ENCODE data around the gene TGM2.

Gene TGM2

DNA sequence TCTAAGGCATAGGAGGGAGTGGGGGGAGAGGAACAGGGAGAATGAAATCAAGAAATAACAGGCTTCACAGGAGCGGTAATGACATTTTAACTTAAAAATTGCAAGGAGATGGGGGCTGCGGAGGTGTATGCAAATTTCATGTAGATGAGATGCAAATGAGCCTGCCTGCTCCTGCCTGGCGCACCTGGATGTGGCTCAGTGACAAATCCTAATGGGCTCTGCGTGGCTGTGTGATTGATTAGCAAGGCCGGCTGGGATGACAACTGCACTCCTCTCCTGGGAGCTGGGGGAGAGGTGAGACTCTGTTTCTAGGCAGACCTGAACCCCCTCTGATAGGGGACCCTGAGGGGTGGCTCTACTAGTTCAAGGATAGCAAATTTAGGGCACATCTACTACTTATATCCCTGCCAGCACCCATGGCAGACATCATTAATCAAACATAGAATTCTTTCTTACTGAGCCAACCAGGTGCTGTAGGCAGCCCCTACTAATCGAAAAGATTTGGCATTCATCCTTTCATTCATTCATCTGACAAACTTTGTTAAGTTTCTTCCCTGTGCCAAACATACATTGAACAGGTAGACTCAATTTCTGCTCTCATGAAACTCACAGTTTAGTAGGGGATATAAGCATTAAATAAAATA is 38.4 kb upstream of the TGM2 start:
- TF ChIP-seq, protein P1, sequence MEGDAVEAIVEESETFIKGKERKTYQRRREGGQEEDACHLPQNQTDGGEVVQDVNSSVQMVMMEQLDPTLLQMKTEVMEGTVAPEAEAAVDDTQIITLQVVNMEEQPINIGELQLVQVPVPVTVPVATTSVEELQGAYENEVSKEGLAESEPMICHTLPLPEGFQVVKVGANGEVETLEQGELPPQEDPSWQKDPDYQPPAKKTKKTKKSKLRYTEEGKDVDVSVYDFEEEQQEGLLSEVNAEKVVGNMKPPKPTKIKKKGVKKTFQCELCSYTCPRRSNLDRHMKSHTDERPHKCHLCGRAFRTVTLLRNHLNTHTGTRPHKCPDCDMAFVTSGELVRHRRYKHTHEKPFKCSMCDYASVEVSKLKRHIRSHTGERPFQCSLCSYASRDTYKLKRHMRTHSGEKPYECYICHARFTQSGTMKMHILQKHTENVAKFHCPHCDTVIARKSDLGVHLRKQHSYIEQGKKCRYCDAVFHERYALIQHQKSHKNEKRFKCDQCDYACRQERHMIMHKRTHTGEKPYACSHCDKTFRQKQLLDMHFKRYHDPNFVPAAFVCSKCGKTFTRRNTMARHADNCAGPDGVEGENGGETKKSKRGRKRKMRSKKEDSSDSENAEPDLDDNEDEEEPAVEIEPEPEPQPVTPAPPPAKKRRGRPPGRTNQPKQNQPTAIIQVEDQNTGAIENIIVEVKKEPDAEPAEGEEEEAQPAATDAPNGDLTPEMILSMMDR (IDR thresholded peaks at IDR 0.05; ENCODE audit: low read depth, low read length): no peak
- no peak overlapping the region for H3K4me3 ChIP-seq (ENCODE audit: low read depth, low read length)

DNA sequence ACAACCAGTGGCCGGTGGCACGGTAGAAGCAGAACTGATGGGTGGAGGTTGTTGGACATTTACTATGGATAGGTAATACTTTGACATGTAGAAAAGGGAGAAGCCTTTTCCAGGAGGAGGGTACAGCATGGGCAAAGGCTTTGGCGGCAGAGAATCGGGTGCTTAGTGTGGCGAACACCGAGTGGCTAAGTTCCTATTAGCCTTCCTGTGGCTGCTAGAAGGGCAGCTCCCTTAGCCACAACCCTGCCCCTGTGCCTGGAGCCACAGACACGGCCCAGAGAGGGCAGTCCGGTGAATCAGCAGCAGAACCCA is 37.9 kb upstream of the TGM2 start:
- no peak overlapping the region for H3K4me3 ChIP-seq (ENCODE audit: low read depth, low read length)
- TF ChIP-seq, protein P1 (IDR thresholded peaks at IDR 0.05; ENCODE audit: low read depth, low read length): no peak

DNA sequence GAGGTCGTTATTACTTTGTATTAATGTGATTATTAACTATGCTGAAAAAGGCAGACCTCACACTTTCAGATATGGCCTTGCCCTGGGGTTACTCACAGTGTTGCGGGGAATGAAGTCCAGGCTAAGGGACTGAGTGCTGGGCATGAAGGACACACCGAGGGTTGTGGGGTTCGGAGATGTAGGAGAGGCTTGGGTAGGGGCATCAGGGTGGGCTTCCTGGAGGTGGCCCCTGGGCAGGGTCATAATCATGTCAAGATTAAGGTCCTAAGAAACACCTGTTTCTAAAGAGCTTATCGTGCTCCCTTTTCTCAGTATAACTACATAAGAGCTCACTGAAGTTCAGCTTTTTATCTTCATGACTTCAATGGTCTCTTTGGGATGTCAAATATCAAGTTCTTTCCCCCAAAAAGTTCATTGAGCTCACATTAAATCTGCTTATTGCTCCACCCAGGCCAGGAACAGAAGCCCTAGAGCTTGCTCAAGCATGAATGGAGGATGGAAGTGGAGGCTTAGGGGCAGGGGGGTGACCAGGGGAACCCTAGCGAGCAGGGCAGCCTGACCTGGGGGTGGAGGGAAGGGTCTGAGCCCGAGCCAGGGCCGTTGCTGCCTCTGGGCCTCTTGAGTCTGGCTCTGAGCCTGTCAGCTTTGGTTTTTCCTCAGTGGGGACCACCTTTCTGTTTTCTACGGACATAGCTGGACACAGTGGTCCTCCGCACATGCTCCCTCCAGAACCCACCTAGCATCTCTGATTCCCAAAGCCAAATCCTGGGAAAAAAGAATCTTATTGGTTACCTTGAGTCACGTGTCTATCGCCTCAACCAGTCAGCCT is 37.3 kb upstream of the TGM2 start:
- TF ChIP-seq, protein P1 (IDR thresholded peaks at IDR 0.05; ENCODE audit: low read depth, low read length): no peak
- no peak overlapping the region for H3K4me3 ChIP-seq (ENCODE audit: low read depth, low read length)

DNA sequence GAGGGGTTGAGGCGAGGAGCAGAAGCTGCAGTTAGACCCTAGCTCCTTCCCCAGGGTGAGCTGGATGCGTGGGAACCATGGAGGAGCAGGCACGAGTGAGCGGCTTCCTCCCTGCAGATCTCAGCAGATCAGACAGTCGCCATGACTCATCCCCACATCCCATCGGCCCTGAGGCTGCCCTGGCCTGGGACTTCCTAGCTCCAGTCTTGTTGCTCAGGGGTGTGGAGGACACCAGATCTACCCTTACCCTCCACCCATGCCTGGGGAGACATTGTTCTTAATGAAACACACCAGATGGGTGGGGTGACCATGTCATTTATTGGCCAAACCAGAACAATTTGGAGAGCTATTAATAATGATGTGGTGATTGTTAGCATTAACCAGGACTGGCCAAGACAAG is 36.3 kb upstream of the TGM2 start:
- no peak overlapping the region for H3K4me3 ChIP-seq (ENCODE audit: low read depth, low read length)
- TF ChIP-seq, protein P1 (IDR thresholded peaks at IDR 0.05; ENCODE audit: low read depth, low read length): no peak

DNA sequence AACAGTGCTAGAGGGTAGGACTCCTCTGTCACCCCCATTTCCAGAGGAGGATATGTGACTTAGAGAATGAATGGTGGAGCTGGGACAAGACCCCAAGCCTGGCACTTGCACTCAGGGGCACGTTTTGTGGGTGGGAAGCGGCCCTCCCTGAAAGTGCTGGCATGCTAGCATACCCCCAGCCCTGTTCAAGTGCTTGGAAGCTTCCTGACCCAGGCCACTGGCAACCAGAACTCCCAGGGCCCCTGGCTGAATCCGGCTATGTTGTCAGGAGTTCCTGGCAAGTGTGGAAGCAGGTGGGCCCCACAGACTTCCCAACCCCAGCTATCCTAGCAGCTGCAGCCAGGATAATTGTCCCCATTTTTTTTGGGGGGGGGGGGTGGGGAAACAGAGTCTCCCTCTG is 35.6 kb upstream of the TGM2 start:
- TF ChIP-seq, protein P1 (IDR thresholded peaks at IDR 0.05; ENCODE audit: low read depth, low read length): no peak
- H3K4me3 ChIP-seq (ENCODE audit: low read depth, low read length): no peak overlapping the region

DNA sequence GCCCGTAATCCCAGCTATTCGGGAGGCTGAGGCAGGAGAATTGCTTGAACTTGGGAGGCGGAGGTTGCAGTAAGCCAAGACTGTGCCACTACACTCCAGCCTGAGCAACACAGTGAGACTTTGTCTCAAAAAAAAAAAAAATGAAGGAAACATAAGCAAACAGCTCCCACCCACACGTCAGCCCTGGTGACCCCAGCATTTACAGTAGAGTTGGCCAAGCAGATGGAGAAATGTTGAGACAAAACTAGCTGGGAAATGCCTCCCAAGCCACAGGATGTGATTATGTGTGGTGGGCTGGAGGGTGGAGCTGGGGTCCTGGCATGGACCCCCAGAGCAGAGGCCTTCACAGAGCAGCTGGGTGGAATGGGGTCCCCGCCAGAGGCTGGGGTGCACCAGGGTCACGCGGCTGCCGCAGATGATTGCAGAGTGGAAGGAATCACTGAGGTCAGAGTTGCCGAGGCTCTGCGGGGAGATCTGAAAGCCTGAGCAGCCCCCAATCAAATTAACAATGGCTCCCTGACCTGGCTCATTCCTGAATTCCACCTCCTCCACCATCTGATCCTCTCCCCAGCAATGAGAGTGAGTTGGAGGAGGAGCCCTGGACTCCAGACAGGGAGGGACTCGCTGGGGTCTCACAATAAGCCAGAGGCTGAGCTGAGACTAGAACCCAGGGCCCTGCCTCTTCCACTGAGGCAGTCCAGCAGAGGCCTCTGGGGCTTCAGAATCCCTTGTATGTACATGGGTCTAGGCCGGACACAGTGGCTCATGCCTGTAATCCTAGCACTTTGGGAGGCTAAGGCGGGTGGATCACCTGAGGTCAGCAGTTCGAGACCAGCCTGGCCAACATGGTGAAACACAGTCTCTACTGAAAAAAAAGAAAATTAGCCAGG is 34.7 kb upstream of the TGM2 start:
- H3K4me3 ChIP-seq (ENCODE audit: low read depth, low read length): no peak overlapping the region
- TF ChIP-seq, protein P1 (IDR thresholded peaks at IDR 0.05; ENCODE audit: low read depth, low read length): no peak

Measured in WI38 (cell line).